Globus pallidus (tissue), 1 donor: ENCODE measurements around the gene FAM168A.

Experiments
- DNase-seq: peaks from one replicate; pipeline ENCODE4 v3.0.0-alpha.2; 2015; ENCODE audit warnings: low spot score

Gene FAM168A

DNA sequence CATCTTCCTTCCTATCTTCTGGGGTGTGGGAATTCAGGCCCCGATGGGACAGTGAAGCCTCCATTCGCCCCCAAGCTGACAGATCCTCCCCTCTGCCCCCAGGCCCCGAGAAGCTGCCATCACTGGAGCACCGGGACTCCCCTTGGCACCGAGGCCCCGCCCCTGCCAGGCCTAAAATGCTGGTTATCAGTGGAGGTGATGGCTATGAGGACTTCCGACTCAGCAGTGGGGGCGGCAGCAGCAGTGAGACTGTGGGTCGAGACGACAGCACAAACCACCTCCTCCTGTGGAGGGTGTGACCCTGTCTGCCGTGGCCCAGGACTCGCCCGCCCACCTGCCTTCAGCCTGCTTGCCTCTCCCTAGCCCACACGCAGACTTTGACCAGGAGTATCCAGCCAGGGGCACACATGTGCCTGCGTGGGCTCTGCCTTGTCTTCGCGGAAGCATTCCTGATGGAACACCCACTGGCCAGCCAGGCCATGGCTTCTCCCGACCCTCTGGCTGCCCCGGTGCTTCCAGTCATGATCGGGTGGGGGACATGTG, 230.4 kb downstream of the FAM168A start:
- DNase-seq, result no peak

DNA sequence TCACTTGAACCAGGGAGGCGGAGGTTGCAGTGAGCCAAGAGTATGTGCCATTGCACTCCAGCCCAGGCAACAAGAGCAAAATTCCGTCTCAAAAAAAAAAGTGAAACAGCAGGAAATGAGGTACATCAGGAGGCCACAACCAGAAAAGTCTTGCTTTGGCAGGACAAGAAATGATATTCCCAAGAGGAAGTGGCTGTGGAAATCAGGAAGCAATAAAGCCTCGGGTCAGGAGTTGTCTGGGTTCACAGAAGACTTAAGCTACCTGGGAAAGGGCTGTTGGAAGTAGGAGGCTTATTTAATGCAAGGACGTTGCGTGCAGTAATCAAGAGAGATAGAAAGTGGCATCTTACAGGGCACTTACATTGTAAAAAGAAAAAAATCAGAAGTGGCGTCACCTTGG, 231.0 kb downstream of the FAM168A start:
- no peak for DNase-seq

DNA sequence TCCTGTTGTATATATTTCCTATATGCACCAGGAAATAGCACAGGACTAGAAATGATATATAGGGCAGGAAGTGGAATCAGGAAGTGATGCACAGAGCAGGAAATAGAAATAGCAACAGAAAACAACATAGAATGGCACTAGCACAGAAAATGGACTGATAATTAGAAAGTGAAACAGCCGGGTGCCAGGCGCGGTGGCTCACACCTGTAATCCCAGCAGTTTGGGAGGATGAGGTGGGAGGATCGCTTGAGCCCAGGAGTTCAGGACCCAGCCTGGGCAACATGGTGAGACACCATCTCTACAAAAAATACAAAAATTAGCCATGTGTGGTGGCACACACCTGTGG, 231.7 kb downstream of the FAM168A start:
- no peak for DNase-seq

DNA sequence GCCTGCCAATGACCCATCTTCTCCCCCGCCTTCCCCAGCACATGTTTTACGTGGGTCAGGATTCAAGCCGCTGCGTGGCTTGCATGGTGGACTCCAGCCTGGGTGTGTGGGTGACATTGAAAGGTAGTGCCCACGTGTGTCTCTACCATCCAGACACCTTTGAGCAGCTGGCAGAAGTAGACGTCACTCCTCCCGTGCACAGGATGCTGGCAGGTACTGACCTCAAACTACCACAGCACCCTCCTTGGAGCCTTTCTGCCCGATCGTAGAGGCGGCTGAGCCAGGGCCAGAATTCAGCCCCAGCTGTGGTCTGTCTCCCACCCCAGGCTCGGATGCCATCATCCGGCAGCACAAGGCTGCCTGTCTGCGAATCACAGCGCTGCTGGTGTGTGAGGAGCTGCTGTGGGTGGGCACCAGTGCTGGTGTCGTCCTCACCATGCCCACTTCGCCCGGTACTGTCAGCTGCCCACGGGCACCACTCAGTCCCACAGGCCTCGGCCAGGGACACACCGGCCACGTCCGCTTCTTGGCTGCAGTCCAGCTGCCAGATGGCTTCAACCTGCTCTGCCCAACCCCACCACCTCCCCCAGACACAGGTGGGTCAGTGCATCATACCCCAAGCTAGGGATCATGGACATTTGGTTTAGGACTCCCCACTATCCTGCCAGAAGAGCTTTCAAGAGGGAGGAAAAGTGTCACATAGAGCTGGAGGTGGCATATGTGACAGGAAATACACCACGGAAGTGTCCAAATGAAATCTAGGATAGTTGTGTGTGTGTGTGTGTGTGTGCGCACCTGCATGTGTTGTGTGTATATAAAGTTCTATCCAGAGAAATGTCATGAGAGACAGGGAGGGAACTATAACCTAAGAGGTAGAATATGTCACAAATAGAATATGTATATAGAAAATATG, 232.3 kb downstream of the FAM168A start:
- DNase-seq, result no peak

DNA sequence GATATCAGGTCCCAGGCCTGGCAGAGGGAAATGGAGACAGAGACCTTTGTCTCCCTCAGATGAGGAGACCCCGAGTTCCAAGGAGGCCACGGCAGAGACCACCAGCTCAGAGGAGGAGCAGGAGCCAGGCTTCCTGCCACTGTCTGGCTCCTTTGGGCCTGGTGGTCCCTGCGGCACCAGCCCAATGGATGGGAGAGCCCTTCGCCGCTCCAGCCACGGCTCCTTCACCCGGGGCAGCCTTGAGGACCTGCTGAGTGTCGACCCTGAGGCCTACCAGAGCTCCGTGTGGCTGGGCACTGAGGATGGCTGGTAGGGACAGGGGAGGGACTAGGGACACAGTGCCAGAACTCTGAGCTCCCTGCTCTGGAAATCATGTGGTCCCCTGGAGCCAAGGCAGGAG, 234.8 kb downstream of the FAM168A start:
- DNase-seq, result no peak

DNA sequence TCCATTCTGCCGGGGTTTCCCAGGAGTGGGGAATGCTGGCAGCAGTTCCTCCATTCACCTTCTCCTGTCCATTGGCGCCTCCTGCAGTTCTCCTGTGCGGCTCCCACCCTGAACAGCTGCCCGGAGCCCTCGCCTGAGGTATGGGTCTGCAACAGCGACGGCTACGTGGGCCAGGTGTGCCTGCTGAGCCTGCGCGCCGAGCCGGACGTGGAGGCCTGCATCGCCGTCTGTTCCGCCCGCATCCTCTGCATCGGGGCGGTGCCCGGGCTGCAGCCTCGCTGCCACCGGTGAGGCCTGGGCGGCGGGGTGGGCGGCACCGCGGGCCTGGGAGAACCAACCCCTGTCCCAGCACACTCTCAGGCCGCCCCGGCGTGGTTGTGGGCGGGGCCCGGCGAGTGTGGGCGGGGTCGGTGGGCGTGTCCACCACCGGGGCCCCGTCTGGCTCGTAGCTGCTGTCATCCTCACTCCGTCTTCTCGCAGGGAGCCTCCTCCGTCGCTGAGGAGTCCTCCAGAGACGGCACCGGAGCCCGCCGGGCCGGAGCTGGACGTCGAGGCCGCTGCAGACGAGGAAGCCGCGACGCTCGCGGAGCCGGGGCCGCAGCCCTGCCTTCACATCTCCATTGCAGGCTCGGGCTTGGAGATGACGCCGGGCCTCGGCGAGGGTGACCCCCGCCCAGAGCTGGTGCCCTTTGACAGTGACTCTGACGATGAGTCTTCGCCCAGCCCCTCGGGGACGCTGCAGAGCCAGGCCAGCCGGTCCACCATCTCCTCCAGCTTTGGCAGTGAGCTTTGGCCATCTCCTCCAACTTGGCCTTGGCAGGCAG, 235.7 kb downstream of the FAM168A start:
- no peak for DNase-seq

DNA sequence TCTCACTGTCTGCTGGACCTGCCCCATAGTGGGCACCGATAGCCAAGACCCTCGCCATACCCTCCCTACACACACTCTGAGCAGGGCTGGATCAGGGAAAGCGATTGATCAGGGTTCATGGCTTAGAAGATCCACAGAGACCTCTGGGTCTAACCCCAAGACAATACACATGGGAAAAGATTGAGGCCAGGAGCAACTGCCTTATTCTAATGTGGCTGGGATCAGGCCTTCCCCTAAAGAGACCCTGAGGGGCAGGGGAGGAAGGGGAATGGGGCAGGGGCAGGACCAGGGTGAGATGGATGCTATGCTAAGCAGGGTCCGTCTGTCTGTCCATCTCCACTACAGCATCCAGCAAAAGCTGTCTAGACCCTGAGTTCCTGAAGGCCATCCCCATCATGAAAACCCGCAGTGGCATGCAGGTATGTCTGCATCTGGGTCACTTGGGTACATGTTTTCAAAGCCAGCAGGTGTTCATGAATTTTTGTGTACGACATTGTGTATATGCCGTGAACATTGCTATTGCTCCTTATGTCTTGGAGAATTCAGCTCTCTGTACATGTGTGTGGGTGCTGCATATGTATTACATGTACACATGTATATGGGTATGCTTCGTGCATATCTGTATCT, 237.1 kb downstream of the FAM168A start:
- no peak for DNase-seq

DNA sequence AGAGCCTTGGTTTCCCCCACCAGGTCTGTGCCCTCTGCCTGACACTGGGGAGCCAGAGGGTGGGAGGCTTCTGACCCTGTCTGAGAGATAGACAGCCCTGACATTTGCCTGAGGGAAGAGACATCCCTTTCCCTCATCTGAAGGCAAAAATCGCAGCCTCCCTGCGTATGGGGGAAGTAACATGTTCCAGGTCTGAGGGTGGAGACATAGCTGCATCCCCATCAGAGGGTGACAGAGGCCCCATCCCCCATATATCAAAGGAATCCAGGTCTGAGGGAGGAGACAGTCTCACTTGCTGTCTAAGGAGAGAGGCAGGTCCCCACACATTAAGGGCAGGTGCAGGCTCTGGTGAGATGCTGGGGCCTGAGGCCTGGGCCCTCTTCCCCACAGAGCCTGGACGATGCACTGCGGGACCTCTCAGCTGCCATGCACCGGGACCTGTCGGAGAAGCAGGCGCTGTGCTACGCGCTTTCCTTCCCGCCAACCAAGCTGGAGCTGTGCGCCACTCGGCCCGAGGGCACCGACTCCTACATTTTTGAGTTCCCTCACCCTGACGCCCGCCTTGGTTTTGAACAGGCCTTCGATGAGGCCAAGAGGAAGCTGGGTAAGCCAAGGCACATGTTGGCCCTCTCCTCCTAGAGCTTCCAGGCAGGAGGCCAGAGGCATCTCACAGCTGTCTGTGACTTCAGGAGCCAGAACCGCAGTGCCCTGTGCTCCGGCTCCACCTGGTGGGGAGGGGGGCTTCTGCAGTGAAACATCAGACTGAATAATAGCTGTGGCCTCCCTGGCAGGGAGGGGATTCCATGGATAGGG, 237.8 kb downstream of the FAM168A start:
- peak; percentile 33 for DNase-seq

DNA sequence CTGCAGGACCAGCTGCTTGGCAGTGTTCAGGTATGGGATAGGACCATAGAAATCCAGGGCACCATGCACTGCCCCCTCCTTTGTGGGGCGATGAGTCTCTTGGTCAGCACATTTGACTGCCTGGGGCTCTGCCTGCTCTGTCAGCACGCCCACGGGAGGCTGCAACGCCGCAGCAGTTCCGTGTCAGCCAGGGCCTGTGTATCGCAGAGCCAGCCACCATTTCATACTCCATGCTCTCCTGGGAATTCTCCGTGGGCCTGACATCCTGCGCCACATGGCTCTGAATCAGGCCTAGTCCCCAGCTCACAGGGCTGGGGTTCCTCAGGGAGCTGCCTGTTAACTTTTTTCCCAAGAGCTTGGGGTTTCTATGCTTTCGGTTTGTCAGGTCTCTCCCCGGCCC, 238.6 kb downstream of the FAM168A start:
- no peak for DNase-seq

DNA sequence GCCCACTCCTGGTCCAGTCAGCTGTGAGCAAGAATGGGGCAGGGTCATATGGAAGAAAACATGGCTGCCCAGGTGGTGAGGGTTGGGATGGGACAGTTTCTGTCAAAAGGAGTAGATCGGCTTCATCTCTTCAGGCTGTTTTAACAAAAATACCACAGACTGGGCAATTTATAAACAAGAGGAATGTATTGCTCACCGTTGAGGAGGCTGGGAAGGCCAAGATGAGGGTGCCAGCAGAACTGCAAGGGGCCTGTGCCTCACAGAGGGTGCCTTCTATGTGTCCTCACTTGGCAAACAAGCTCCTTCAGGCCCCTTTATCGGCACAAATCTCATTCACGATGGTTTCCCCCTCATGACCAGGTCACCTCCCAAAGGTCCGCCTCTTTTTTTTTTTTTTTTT, 239.8 kb downstream of the FAM168A start:
- DNase-seq, result no peak

DNA sequence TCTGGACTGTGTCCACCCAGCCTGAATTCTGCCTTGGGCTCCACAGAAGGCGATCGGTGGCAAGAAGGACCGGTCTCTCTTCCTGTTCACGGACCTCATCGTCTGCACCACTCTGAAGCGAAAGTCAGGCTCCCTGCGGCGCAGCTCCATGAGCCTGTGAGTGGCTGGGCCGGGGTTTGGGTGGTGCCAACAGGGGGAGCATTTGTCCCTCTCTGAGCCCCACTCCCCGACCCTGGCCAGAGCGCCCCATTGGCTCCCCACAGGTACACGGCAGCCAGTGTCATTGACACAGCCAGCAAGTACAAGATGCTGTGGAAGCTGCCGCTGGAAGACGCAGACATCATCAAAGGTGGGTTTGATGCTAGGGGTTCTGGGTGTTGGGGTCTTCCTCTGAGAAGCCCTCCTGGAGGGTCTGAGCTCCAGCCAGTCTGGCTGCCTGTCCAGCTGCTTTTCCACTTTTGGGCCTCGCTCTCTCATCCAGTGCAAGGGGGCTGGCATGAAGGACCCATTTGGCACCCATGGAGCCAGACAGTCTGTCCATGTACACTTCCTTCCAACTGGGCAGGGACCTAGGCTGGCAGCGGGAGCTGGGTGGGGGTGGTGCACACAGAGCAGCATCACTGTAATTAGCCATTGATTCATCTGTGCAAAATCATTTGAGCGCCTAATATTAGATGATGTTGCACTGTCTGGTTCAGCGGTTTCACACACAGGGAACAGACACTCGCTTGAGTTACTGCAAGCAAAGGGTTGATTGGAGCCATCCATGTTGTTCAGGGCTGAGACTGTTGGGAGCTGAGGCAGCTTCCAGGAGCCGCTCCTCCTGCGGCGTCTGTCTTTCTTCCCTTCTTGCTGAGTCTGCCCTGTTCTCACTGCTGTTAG, 240.7 kb downstream of the FAM168A start:
- no peak for DNase-seq

DNA sequence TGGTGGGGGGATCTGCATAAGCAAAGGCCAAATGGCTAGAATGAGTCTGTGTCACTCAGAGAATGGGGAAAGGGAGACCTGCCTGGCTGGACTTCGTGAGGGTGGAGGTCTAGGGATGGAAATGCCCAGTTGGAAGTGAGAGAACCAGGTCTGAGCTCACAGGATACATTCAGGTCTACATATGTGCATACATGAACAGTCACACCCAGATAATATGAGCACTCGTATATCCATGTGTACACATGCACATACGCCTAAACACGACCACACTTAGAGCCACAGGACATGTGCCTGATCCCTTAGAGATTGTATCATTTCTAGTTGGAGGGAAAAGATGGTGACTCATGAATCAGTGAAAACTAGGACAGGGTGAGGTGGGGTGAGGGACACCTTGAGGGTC, 242.8 kb downstream of the FAM168A start:
- no peak for DNase-seq

DNA sequence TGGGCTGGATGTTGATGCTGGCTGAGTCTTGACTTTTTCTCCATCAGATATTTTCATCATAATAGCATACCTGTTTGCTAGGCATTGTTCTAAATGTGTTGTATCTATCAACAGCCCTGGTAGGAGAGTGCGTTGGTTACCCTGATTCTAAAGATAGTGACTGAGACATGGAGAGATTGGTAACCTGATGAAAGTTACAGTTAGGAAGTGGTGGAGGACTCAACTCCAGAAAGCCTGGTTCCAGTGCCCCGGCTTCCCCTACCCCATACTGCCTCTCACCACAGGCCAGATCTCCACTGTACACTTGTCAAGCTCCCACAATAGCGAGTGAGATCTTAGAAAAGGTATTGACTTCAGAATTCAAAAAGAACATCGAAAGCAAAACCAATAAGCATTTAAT, 244.5 kb downstream of the FAM168A start:
- no peak for DNase-seq

DNA sequence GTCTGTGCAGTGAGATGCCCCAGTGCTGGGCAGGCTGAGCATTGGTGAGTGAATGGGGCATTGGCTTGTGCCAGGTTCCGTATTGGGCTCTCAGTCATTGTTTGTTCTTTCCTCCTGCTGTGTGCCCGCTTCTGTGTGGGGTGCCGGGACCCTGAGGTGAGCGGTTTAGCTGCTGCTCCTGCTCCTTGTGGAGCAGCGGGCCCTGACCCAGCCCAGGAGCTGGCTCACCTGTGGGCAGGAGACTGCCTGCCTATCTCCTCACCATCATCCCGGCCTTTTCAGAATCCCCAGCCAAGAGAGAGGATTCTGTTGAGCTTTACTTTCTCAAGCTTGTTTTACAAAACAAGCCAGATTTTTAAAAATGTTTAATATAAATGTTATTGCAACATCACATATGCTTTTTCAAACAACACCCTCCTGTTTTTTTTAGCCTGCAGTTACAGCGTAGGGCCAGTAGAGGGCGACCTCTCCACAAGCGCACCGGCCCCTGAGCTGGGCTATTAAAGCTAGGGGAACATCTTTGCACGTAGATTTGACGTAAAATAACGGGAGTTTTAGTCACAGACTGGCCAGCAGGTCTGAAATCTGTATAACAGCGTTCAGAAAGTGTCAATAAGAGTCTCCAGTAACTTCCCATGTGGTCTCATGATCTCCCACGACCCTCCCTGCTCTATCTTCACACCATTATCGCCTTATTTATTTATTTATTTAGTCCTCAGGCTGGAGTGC, 246.8 kb downstream of the FAM168A start:
- DNase-seq, result peak; percentile 50
